PC-3 (cell line): ENCODE data around the gene CCIN. TPM values are rescaled to one million over a fixed set of nuclear protein-coding genes. Genes with fewer than 3 reads are reported as not detected.

Source experiments
- ATAC-seq: fragments of 200-7000 bp; cut with Tn5 transposase; 2 replicates; pipeline ENCODE4 v1.9.1; 2020; ENCODE audit warnings: mild to moderate bottlenecking, moderate library complexity
- BruUV-seq: library from RNA; stranded (reverse); fragments of 400-500 nt; replicated peaks from 2 replicates; lab custom pipeline; 2021; lab: Mats Ljungman, UMichigan
- CTCF ChIA-PET: fragments of 300-600 bp; sonication (Branson Sonifier 250); formaldehyde crosslinking; loops from one replicate; lab custom pipeline; 2022; ENCODE audit warnings: antibody characterized with exemption; lab: Charles Lee
- POLR2A ChIA-PET: fragments of 300-600 bp; sonication (Branson Sonifier 250); formaldehyde crosslinking; loops from one replicate; lab custom pipeline; 2022; ENCODE audit warnings: antibody characterized with exemption; ENCODE audit not compliant: unreplicated experiment; lab: Charles Lee
- DNase-seq: peaks from one replicate; pipeline ENCODE4 v3.0.0-alpha.2; 2015
- H2AFZ ChIP-seq: fragments of 300-600 bp; sonication (generic); 2 replicates; pipeline ENCODE4 v1.6.0; 2016; ENCODE audit warnings: antibody characterized with exemption, low read length
- H3F3A ChIP-seq: fragments of 300-600 bp; sonication (generic); one replicate; pipeline ENCODE4 v1.6.0; 2017; ENCODE audit warnings: antibody characterized with exemption, low read length, control low read depth, mild to moderate bottlenecking; ENCODE audit not compliant: unreplicated experiment
- H3K27ac ChIP-seq: fragments of 300-600 bp; sonication (generic); 2 replicates; pipeline ENCODE4 v1.5.1; 2016; ENCODE audit warnings: mild to moderate bottlenecking, low read length
- H3K27me3 ChIP-seq: fragments of 300-600 bp; sonication (generic); 2 replicates; pipeline ENCODE4 v1.6.1; 2016; ENCODE audit warnings: low read length, mixed read lengths
- H3K36me3 ChIP-seq: fragments of 300-600 bp; sonication (generic); 2 replicates; pipeline ENCODE4 v1.6.1; 2016; ENCODE audit warnings: low read depth, mixed run types, low read length, mixed read lengths
- H3K4me1 ChIP-seq: fragments of 300-600 bp; sonication (generic); 2 replicates; pipeline ENCODE4 v1.5.1; 2016; ENCODE audit warnings: low read length; ENCODE audit not compliant: insufficient read depth
- H3K4me2 ChIP-seq: fragments of 300-600 bp; sonication (generic); 2 replicates; pipeline ENCODE4 v1.6.0; 2016; ENCODE audit warnings: low read length
- H3K4me3 ChIP-seq: fragments of 300-600 bp; sonication (generic); 2 replicates; pipeline ENCODE4 v1.5.1; 2016; ENCODE audit warnings: mild to moderate bottlenecking, low read length, mixed read lengths
- H3K79me2 ChIP-seq: fragments of 300-600 bp; sonication (generic); 2 replicates; pipeline ENCODE4 v1.6.1; 2017; ENCODE audit warnings: low read length, mixed read lengths
- H3K9ac ChIP-seq: fragments of 300-600 bp; sonication (generic); 2 replicates; pipeline ENCODE4 v1.6.0; 2016; ENCODE audit warnings: mild to moderate bottlenecking, low read length
- H3K9me2 ChIP-seq: fragments of 300-600 bp; sonication (generic); replicated peaks from 2 replicates; pipeline ENCODE4 v1.6.1; 2016; ENCODE audit warnings: mixed run types, low read length, mixed read lengths
- H3K9me3 ChIP-seq: fragments of 300-600 bp; sonication (generic); 2 replicates; pipeline ENCODE4 v1.6.1; 2016; ENCODE audit warnings: low read length, mixed read lengths
- H4K20me1 ChIP-seq: fragments of 300-600 bp; sonication (generic); 2 replicates; pipeline ENCODE4 v1.6.1; 2016; ENCODE audit warnings: low read length, mixed read lengths
- EZH2 ChIP-seq: fragments of 300-600 bp; sonication (generic); IDR thresholded peaks from one replicate; pipeline ENCODE4 v1.6.1; 2017; ENCODE audit warnings: antibody characterized with exemption, mild to moderate bottlenecking, low read length; ENCODE audit not compliant: unreplicated experiment
- EZH2phosphoT487 ChIP-seq: fragments of 300-600 bp; sonication (generic); IDR thresholded peaks from 2 replicates; pipeline ENCODE4 v1.6.1; 2018; ENCODE audit warnings: mild to moderate bottlenecking, antibody characterized with exemption, low read length, borderline replicate concordance
- intact Hi-C: fragments of 100-400 bp; cut with micrococcal nuclease; formaldehyde crosslinking; loops from 2 replicates; pipeline ENCODE4 v1.9.0; 2023
- total RNA-seq: library from RNA; depleted of rRNA; stranded (reverse); fragments of >200 nt; gene quantifications from 2 replicates; pipeline ENCODE4 v1.2.3, GENCODE V29; 2014
- TF ChIP-seq, protein P1 (sequence below): fragments of 300-600 bp; sonication (generic); conservative IDR thresholded peaks from 2 replicates; pipeline ENCODE4 v1.5.1; 2017; ENCODE audit warnings: antibody characterized with exemption, low read depth, mild to moderate bottlenecking, low read length

The CCIN gene
- total RNA-seq, 1 experiment from 2014 or later: 0.22 TPM

DNA sequence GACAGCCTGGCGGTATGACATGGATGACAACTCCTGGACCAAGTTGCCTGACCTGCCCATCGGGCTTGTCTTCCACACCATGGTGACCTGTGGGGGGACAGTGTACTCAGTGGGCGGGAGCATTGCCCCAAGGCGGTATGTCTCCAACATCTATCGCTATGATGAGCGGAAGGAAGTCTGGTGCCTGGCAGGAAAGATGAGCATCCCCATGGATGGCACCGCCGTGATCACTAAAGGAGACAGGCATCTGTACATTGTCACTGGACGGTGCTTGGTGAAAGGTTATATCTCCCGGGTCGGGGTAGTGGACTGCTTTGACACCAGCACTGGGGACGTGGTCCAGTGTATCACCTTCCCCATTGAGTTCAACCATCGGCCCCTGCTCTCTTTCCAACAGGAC lies 1.3 kb downstream of the CCIN start:
- CTCF ChIA-PET: no interaction called here
- intact Hi-C loops: no loop called here
- no peaks in the 10 kb centered on the region for H3K27me3 ChIP-seq

DNA sequence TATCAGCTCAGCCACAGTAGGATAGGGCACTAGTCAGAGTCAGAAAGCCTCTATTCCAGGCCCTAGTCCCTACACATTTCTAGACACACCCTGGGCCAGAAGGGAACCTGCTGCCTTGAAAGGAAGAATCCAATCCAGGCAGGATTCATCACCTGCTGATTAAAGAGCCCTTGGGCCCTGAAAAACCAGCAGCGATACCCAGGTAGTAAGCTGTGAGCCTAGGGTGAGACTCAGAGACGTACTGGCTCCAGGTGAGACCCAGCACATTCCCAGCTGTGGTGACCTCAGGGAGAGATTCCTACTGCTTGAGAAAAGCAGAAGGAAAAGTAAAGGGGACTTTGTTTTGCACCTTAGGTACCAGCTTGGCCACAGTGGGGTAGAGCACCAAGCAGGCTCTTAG lies 4.7 kb downstream of the CCIN start:
- BruUV-seq: no TSS peak
- no peak overlapping the region for H3K4me3 ChIP-seq
- no peaks in the 10 kb centered on the region for H3F3A ChIP-seq
- H3K4me1 ChIP-seq: no peaks in the 10 kb centered on the region
- H3K9me3 ChIP-seq: no peaks in the 10 kb centered on the region
- DNase-seq (no peak), ATAC-seq (no peak)
- intact Hi-C loops: no loop called here
- ChIA-PET POLR2A (no interaction called here), CTCF (no interaction called here)
- H3K36me3 ChIP-seq: no peaks in the 10 kb centered on the region
- no peak overlapping the region for H3K27ac ChIP-seq
- H3K9me2 ChIP-seq: no peaks in the 10 kb centered on the region
- TF ChIP-seq EZH2phosphoT487 (no peak), EZH2 (no peak)
- TF ChIP-seq, protein P1, sequence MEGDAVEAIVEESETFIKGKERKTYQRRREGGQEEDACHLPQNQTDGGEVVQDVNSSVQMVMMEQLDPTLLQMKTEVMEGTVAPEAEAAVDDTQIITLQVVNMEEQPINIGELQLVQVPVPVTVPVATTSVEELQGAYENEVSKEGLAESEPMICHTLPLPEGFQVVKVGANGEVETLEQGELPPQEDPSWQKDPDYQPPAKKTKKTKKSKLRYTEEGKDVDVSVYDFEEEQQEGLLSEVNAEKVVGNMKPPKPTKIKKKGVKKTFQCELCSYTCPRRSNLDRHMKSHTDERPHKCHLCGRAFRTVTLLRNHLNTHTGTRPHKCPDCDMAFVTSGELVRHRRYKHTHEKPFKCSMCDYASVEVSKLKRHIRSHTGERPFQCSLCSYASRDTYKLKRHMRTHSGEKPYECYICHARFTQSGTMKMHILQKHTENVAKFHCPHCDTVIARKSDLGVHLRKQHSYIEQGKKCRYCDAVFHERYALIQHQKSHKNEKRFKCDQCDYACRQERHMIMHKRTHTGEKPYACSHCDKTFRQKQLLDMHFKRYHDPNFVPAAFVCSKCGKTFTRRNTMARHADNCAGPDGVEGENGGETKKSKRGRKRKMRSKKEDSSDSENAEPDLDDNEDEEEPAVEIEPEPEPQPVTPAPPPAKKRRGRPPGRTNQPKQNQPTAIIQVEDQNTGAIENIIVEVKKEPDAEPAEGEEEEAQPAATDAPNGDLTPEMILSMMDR: no peak
- no peak overlapping the region for H3K4me2 ChIP-seq
- H3K27me3 ChIP-seq: no peaks in the 10 kb centered on the region
- H3K9ac ChIP-seq: no peak overlapping the region
- H2AFZ ChIP-seq: no peak overlapping the region
- H3K79me2 ChIP-seq: no peaks in the 10 kb centered on the region
- H4K20me1 ChIP-seq: no peaks in the 10 kb centered on the region

More for the DNA sequence above, 1.3 kb downstream of the CCIN start:
- ATAC-seq (no peak), DNase-seq (no peak)
- H3K9me2 ChIP-seq: no peaks in the 10 kb centered on the region
- no peaks in the 10 kb centered on the region for H3K4me1 ChIP-seq
- no TSS peak for BruUV-seq
- H3K27ac ChIP-seq: no peak overlapping the region
- POLR2A ChIA-PET: no interaction called here
- H3K36me3 ChIP-seq: no peaks in the 10 kb centered on the region
- no peak overlapping the region for H3K4me2 ChIP-seq
- no peaks in the 10 kb centered on the region for H3K9me3 ChIP-seq
- H4K20me1 ChIP-seq: no peaks in the 10 kb centered on the region
- no peak overlapping the region for H2AFZ ChIP-seq
- TF ChIP-seq EZH2phosphoT487 (no peak), EZH2 (no peak)
- TF ChIP-seq, protein P1: no peak
- no peaks in the 10 kb centered on the region for H3K79me2 ChIP-seq
- no peaks in the 10 kb centered on the region for H3F3A ChIP-seq
- H3K9ac ChIP-seq: no peak overlapping the region
- H3K4me3 ChIP-seq: no peak overlapping the region

DNA sequence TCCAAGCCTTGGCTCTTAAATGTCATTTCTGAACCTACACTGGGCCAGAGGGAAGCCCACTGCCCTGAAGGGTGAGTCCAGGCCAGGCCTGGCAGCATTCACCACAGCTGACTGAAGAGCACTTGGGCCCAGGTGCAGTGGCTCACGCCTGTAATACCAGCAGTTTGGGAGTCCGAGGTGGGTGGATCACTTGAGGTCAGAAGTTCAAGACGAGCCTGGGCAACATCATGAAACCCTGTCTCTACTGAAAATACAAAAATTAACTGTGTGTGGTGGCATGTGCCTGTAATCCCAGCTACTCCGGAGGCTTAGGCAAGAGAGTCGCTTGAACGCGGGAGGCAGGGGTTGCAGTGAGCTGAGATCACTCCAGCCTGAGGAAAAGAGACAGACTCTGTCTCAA lies 5.1 kb downstream of the CCIN start:
- Histone ChIP-seq H3K36me3 (no peaks in the 10 kb centered on the region), H3K9me3 (no peaks in the 10 kb centered on the region), H4K20me1 (no peaks in the 10 kb centered on the region), H3K27me3 (no peaks in the 10 kb centered on the region), H3K4me1 (no peaks in the 10 kb centered on the region), H3F3A (no peaks in the 10 kb centered on the region), H3K9ac (no peak overlapping the region), H3K4me2 (no peak overlapping the region), H2AFZ (no peak overlapping the region), H3K9me2 (no peaks in the 10 kb centered on the region), H3K4me3 (no peak overlapping the region), H3K27ac (no peak overlapping the region), H3K79me2 (no peaks in the 10 kb centered on the region)
- intact Hi-C loops: no loop called here
- BruUV-seq: no TSS peak
- TF ChIP-seq, protein P1: no peak
- no peak for TF ChIP-seq EZH2
- TF ChIP-seq EZH2phosphoT487: no peak
- no peak for ATAC-seq
- ChIA-PET CTCF (no interaction called here), POLR2A (no interaction called here)
- DNase-seq: no peak
